Neural progenitor cell (in vitro differentiated cells): ENCODE data around the gene TENM3.

Experiments used
- EZH2phosphoT487 ChIP-seq: fragments of 200-600 bp; sonication (generic); IDR thresholded peaks from 2 replicates; pipeline ENCODE4 v1.6.1; 2017; ENCODE audit warnings: antibody characterized with exemption
- TF ChIP-seq, protein P1 (sequence below): fragments of 200-600 bp; sonication (generic); IDR thresholded peaks from 2 replicates; pipeline ENCODE4 v1.5.1; 2017; ENCODE audit warnings: antibody characterized with exemption, mild to moderate bottlenecking

DNA sequence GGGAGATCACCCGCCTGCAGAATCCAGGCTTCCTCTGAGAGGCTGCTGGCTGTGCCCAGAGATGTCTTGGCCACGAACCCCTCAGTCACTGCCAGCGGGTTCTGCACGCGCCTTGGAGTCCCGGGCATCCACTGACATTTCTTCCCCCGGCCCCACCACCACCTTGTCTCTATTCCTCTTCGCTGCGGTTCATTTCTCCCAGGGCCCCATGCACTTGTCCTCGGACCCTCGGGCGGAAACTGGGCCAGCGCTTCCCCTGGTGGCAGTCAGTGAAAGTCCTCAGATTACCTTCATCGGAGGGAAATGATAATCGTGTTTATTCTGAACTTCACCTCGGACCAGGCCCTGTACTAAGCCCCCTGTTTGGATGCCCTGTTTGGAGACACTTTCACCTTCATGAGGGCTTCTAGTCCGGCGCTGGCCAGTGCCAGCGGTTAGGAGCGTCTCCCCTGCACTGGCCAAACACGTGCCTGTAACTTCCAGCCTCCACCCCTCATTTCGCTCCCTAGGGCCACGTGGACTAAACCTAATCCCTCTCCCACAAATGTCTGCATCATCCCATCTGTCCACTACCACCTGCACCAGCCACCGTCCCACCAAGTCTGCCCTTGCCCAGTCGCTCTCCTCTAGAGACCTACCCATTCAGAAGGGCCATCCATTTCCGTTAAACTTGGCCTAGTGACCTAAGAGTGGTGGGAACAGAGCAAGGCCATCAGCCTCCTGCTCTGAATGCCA lies 592.0 kb downstream of the TENM3 start:
- TF ChIP-seq, protein P1, sequence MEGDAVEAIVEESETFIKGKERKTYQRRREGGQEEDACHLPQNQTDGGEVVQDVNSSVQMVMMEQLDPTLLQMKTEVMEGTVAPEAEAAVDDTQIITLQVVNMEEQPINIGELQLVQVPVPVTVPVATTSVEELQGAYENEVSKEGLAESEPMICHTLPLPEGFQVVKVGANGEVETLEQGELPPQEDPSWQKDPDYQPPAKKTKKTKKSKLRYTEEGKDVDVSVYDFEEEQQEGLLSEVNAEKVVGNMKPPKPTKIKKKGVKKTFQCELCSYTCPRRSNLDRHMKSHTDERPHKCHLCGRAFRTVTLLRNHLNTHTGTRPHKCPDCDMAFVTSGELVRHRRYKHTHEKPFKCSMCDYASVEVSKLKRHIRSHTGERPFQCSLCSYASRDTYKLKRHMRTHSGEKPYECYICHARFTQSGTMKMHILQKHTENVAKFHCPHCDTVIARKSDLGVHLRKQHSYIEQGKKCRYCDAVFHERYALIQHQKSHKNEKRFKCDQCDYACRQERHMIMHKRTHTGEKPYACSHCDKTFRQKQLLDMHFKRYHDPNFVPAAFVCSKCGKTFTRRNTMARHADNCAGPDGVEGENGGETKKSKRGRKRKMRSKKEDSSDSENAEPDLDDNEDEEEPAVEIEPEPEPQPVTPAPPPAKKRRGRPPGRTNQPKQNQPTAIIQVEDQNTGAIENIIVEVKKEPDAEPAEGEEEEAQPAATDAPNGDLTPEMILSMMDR = peak; percentile 39
- no peak for TF ChIP-seq EZH2phosphoT487
